ENCODE measurements around the gene HEMK1.

The HEMK1 gene

DNA sequence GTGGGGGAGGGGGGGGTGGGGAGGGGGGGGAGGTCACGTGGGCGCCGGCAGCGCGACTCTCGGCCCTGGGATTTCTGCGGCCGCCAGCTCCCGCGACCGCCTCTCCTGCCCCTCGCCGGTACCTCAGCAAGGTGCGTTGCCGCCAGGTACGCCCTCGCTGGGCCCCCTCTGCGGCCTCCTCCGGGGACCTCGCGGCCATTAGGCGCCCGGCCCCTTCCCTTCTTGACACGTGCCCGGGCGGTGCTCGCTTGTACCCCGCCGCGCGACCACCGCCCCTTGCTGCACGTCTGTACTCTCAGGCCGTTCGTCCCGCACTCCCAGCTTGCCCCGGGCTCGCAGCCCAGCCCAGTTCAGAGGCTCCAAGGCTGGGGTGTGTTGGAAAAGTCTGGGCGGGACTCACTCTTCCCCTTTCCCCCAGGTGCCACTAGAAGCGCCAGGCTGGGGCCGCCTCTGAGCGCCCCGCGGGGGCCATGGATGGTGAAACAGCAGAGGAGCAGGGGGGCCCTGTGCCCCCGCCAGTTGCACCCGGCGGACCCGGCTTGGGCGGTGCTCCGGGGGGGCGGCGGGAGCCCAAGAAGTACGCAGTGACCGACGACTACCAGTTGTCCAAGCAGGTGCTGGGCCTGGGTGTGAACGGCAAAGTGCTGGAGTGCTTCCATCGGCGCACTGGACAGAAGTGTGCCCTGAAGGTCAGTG is 47.9 kb downstream of the HEMK1 start, which contains the start of gene MAPKAPK3:
Gene MAPKAPK3 (plus strand): TSS at position 56 of the 696 bp plus-strand sequence. CDS start 415 bp downstream, at position 471.
- peak; percentile 22 for DNase-seq

DNA sequence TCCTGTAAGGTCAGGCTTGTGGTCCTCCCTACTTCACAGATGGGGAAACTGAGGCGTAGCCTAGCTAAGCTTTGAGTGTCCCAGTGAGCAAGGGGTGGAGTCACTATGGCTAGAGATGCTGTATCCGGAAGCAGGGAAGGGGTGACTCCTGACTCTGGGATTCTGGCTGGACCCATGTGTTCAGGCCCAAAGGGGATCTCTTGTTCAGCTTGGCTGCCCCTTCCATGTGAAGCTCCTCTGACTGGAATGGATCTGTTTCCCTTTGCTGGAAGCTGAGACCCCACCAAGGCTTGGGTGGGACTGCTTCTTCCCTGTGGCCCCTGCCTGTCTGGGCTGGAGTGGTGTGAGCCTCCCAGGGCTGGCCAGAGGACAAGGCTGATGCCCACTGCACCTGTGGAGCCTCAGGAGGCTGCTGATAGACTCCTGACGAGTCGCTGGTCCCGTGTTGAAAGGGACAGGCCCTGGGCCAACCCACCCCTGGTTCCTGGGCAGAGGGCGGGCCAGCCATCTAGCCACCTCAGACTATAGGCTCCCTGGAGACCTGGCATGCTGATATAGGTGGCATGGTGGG is 48.7 kb downstream of the HEMK1 start:
- no peak for DNase-seq

DNA sequence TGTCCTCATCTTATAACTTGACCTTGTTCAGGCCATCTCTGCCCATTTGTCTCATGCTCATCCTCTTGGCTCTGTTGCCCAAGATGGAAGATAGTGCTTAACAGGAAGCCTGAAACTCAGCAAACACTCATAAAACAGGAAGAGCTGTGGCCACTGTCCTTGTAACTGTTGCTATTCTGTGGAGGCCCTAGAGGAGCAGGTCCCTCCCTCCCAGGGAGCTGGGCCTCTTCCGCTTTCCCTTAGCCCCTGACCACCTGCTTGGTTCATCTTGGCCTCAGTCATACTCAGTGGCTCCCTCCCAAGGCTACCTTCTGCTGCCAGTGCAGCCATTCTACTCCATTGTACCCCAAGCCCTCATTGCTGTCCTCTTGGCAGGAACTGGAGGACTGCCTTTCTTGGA is 51.1 kb downstream of the HEMK1 start:
- DNase-seq, result no peak

DNA sequence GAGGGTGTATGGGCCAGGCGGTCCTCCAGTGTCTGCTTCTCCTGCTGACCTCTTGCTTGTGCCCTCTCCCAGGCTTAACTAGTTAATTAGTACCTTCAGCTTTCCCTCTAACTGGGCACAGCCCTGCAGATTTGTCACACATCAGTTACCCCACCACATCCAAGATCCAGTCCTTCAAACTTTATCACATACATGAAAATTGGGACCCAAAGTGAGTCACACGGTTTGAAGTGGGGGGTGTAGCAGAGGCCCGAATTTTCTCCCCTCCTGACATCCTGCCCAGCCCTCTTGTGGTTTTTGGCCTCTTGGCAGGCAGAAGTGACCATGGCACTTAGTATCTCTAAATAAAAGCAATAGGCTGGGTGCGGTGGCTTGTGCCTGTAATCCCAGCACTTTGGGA is 51.5 kb downstream of the HEMK1 start:
- DNase-seq, result no peak

DNA sequence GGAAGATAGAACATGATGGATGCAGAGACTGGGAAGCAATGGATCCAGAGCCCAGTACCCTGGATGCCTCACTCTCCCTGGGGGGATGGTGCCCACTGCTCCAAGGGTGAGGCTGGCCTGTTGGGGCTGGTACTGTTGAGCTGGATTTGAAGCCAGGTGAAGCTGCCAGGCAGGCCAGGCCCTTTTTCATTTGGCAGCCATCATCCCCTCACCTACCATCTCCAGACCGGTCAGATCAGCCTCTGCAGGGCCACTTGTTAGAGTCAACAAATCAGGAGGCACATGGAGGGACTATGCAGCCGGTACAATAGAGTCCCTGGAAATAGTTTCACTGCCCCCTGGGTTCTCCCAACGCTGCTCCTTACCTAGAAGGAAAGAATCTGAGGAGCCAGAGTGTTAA is 53.6 kb downstream of the HEMK1 start:
- no peak for DNase-seq

DNA sequence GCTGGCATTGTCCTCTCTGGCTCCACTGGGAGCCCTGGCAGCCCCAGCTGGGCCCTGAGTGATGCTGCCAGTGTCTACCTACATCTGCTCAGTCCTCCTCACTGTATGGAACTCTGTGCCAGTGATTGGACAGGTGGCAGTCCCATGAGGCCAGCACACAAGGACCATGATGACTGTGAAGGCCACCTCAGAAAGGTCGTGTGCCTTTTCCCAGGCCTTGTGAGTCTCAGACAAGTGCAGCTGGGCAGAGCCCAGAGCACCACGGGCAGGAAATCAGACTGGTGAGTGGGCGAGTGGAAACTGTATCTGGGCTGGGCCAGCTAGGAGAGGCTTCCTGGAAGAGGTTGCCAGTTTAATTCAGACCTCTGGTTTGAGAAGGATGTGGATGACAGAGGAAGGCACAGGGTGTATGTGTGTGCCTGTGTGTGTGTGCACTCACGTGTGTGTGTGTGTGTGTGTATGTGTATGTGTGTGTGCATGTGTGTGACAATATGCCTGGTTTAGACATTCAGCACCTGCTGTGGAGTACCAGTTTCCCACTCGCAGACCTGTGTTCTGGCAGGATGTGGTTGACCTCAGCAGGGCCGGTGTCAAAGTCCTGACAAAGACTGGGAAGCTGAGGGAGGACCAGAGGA is 54.6 kb downstream of the HEMK1 start:
- DNase-seq, result no peak

DNA sequence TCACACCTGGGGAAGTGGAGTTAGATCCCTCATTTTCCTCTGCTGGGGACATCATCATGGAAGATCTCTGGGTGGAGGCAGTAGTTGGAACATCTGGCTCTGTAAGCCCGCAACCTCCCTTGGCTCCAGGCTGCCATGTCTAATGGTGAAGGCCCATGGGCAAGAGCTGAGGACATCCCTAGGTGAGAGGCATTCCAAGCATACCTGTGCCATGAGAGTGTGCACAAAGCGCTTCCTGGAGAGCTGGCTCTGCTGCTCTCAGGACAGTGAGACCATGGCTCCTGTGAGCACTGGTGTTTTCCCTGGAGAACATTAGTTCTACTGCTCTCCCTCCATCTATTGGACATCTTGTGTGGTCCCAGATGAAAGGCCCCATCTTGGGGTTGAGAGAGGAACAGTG is 55.3 kb downstream of the HEMK1 start:
- DNase-seq, result no peak

DNA sequence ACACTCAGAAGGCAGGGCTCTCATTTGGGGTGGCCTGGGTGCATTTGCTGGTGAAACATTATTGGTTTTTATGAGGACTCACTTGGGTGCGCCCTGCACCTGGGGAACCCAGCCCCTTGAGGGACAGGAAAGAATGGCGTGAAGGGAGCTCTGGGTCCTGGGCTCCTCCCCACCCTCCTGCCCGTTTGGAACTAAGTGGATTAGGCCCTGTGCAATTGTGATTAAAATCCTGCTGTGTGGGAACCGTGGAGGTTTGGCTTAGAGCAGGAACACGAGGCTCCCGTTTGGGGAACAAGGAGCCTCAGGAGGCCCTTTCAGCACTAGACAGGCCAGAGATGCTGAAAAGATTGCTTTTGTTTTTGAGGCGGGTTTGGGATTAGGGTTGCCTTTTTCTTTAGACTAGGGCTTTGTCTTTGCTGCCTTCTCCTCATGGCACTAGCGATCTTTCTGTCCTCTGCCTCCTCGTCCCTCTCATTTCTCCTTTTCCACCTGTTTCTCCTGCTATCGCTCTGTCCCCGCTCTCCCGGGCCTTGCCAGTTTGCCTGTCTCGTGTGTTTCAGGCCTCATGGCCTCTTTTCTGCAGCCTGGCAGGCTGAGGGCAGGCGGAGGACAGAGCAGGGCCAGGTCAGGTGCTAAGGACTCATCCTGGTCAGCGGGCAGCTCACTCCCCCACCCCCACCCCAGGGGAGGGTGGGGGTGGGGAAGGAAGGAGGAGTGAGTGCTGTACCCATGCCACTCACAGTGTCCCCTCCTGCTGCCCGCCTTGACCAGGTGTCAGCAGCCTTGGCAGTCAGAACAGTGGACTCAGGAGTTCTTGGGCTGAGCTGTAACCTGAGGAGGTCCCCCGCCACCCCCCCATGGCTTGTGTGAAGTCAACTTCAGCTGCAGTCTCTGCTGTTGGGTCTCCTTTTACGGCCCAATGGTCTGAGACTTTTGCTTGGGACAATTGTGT is 56.2 kb downstream of the HEMK1 start:
- DNase-seq, result no peak

DNA sequence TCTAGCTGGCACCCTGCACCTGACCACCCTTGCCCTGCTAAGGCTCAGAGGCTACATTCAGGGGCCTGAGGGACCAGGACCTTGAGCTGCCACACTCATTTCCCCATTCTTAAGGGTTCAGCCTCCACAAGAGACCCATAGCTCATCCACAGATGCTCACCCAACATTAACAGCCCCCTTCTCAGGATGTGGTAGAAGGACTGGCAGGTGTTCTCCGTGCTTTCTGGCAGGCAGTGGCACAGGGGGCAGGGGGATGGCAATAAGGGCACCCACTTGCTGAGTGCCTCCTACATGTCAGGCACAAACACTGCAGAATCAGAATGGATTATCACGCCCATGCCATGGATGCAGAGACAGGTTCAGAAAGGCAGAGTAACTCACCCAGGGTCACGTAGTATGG is 57.1 kb downstream of the HEMK1 start:
- DNase-seq, result no peak

DNA sequence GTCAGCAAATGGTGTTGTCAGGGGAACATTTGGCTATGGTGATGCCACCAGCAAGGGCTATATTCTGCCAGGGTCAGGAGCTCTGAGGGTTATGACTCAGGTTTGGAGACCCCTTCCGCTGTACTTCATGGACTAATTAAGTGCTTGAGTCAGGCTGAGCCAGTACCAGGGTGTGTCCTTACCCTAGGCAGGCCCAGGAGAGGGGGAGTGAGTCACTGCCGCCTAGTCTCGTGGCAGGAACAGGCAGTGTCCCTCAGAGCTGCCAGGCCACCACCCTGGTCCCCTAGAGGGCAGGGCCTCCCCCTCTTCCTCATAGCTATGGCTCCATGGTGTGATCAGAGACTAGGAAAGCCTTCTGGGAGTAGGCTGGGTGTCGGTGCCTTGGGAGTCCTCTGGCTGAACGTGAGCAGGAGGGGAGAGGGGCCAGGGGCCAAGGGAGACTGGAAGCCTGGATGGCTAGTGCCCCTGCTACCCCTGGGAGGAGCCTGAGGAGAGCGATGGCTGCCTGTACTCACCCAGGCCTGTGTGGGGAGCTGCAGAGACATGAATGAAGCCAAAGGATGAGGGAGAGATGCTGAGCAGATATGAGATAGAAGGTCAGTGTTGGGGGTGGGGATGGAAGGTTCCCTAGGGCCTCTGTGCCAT is 58.2 kb downstream of the HEMK1 start:
- DNase-seq, result peak; percentile 77

DNA sequence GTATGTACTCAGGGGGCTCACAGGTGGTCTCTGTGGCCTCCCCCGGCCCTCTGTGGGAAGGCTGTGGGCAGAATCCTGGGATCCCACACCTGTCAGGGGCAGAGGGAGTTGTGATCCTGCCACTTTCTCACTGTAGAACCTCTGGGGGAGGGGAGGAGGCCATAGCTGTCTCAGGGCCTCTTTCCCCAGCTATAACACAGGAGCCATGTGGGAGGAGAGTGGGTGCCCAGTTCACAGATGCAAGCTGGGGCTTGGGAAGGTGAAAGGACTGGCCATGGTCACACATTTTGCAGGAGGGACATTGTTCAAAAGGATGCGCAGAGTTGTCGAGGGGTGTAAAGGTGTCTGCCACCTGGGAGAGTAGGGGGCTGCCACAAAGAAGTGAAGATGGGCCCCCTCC is 59.3 kb downstream of the HEMK1 start:
- no peak for DNase-seq

DNA sequence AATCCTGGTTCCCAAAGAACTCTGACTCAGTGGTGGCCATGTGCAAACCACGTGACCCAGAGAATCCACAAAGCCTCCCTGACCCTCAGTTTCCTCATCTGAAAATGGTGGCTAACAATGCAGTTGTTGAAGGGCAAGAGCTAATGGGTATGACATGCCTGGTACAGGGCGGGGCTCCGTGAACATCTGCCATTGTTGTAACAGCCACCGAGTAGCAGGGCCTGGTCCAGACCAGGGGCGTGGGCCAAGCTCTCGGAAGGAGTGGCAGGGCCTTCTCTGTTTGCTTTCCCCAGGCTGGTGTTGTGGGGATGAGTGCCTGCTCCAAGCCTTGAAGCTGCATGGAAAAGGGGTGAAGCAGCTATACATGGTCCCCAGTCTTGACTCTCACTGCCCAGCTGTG is 61.1 kb downstream of the HEMK1 start:
- DNase-seq, result no peak

DNA sequence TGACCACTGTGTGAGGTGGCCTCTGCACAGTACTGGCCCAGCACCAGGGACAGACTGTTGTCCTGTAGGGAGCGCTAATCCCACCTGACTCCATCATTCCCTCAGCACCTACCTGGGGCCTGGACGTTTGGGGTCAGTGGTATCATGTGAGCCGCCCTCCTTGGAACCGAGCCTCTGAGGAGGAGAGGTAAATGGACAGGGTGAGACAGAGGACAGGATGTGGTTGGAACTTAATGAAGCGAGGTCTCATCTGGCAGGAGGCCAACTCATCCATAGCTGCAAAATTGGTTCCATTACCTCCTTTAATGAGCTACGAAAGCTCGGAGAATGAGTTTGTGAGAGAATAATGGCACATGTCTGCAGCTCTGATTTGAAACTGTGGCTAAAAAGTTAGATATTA is 61.6 kb downstream of the HEMK1 start:
- peak; percentile 70 for DNase-seq

DNA sequence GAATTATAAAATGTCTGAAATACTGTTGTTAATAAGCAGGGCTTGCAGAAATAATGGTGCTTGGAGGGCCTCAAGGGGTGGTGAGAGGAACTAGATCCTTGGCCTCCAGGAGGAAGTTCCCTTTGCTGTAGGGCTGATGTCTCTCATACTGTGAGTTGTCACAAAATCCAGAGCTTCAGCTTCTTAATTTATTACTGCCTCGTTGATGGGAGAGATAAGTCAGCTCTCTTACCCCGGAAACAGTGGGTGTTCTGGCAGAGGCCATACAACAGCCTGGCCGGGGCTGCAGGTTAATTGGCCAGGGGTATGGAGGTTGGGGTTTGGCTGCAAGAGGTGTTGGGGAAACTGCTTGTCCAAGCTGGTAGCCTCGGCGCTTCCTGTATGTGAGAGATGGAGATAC is 63.1 kb downstream of the HEMK1 start:
- DNase-seq, result no peak

DNA sequence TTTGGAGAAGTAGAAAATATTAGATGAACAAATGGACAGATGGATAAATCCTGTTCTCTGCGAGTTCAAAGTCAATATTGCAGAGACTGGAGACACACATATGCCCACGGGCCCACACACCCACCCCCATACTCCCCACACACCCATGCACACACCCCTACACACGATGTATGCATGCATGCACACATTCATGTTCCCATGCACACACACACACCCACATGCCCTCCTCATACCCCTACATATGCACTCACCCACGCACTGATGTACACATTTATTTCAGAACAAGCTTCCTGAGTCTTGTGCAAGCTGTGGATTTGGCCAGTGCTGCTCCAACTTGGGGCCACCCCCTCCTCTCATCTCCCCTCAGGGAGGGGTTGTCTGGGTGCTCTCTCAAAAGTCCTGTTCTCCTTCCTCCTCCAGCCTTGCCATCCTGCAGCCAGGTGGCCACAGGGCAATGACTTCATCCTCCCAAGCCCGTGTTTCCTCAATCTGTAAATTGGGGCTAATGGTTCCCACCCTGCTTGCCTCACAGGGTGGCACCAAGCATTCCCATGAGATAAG is 64.0 kb downstream of the HEMK1 start:
- no peak for DNase-seq

DNA sequence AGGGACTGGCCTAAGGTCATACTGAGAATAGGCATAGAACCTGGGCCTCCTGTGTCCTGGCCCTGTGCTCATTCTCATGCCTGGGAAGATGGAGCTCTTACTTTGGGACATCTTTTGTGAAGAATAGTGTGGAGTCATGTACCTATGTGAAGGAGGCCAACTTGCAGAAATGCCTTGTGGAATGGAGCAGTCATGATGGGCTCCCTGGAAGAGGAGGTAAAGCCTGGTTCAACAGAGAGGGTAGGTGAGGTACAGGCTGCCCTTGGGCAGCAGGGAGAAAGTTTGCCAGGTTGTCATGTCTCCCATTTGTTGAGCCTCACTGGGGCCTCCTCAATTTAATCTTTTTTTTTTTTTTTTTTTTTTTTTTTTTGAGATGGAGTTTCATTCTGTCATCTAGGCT is 65.7 kb downstream of the HEMK1 start:
- no peak for DNase-seq

DNA sequence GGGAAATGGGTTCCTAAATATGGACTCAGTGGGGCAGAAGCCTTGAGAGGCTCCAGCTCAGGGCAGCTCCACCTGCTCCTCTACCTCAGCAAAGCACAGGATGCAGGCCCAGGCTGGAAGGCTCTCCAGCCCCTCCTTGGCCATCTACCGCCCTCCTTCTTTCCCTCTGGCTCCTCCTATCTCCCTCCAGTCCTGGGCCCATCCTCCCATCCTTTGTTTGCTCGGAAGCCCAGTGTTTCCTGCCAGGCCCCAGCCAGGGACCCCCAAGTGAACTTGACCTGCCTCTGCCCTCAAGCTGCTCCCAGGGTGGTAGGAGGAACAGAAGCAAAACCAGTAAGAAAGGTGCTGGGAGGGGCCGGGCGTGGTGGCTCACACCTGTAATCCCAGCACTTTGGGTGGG is 67.7 kb downstream of the HEMK1 start:
- no peak for DNase-seq

DNA sequence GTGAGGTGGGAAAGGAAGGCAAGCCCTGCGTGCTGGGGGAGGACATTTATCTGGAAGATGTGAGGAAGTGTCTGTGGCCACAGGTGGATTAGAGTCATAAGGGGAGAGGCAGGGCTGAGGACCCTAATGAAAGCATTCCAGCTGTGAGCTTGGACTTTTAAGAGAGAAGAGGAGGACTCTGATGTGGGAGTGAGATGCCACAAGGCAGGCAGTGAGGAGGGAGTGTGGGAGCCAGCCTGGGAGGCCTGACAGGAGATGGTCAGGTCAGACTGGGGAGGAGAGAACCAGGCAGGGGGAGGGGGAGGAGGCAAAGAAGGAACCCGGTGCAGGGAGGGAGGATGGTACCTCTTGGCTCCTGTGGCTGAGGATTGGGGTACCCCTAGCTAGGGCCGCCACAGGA is 68.6 kb downstream of the HEMK1 start:
- DNase-seq, result no peak

DNA sequence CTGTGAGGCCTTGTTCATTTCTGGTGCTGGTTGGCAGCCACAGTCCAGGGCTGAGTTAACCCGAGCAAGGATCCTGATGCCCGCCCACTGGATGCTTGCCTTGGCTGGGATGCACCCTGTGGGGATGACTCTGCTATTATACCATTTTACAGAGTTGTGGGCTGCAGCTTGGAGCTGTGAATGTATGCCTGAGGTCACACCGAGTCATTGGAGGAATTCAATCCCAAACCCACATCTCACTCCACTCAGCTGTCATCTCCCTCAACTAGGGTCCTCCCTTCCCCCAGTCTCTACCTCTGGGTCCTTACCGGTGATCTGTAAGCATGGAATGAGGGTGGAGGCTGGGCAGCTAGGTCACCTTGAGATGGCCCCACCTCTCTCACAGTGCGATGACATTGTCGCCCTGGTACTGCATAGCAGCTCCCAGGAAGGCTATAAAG is 69.8 kb downstream of the HEMK1 start:
- DNase-seq, result peak; percentile 81

DNA sequence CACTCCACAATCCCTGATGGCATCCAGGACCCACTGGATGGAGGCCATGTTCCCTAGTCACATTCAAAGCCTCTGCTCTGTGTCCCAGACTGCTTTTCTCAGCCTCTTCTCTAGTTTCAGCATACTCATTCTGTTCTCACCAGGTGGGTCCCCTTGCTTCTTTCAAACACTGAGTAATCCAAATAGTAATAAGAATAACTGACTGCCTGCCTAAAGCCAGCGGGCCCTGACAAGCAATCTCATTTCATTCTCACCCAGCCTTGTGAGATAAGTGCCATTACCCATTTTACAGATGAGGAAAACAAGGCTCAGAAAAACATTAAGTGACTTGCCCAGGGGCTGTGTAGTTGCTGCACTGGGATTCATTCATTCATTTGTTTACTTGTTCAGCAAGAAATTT is 73.1 kb downstream of the HEMK1 start:
- DNase-seq, result no peak

DNA sequence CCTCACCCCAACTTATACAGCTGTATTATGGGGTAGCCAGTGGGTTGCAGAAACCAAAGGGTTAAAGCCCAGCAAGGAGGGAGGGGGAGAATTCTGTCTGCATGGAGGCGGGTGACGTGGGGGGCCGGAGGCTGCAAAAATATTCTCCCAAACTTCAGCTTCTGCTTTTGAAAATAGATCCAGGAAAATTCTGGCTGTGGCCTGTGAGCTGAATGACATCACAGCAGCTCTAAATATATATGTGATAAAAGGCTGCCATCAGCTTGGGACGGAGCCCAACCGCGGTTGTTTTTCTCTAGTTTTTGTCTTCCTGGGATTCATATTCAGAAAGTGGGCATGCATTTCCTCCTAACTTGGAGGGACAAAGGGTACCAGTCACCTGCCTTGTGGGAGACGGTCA is 75.2 kb downstream of the HEMK1 start:
- DNase-seq, result no peak

DNA sequence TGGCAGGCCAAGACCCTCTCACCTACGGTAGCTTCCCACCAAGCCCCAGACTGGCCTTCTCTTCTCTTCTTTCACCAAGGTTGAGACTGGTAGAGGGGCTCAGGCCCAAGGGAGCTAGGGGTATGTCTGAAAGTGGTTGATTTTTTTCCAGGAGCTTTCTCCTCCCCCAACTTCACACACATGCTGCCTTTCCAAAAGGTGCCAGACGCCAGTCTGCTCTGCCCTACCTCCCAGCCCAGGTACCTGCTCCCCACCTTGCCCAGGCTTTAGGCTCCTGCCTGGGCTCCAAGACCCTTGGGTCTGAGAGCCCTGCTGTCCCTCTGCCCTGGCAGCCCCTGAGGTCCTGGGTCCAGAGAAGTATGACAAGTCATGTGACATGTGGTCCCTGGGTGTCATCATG is 76.1 kb downstream of the HEMK1 start:
- DNase-seq, result no peak

All from fibroblast of skin of right biceps (primary cell).